Panc1 (cell line): Measurements from ENCODE around the gene FLT1. TPM values are rescaled to one million over a fixed set of nuclear protein-coding genes. Genes with fewer than 3 reads are reported as not detected.

Experiments used
- ATAC-seq: fragments of 200-7000 bp; cut with Tn5 transposase; 2 replicates; pipeline ENCODE4 v1.9.1; 2020; ENCODE audit warnings: mild to moderate bottlenecking, moderate library complexity
- BruUV-seq: library from RNA; stranded (reverse); fragments of 400-500 nt; replicated peaks from 2 replicates; lab custom pipeline; 2021; lab: Mats Ljungman, UMichigan
- CTCF ChIA-PET: fragments of 300-600 bp; sonication (Branson Sonifier 250); formaldehyde crosslinking; loops from one replicate; lab custom pipeline; 2022; ENCODE audit warnings: antibody characterized with exemption; lab: Charles Lee
- POLR2A ChIA-PET: fragments of 300-600 bp; sonication (Branson Sonifier 250); formaldehyde crosslinking; loops from one replicate; lab custom pipeline; 2022; ENCODE audit warnings: antibody characterized with exemption; lab: Charles Lee
- DNase-seq: peaks from one replicate; pipeline ENCODE4 v3.0.0-alpha.2; 2010; ENCODE audit warnings: low read depth, low spot score
- H3K27ac ChIP-seq: 2 replicates; pipeline ENCODE4 v1.5.1; 2011; ENCODE audit warnings: mild to moderate bottlenecking, low read length, inconsistent platforms
- H3K27me3 ChIP-seq: fragments of 200-500 bp; sonication (Bioruptor generic); 2 replicates; pipeline ENCODE4 v1.6.0; 2014; ENCODE audit warnings: low read length, inconsistent platforms; ENCODE audit not compliant: control insufficient read depth, insufficient read depth
- H3K36me3 ChIP-seq: fragments of 200-500 bp; sonication (Bioruptor generic); 2 replicates; pipeline ENCODE4 v1.5.1; 2014; ENCODE audit warnings: inconsistent platforms, mild to moderate bottlenecking, low read length, moderate library complexity; ENCODE audit not compliant: control insufficient read depth, insufficient read depth
- H3K4me1 ChIP-seq: 2 replicates; pipeline ENCODE4 v1.5.1; 2011; ENCODE audit warnings: inconsistent platforms, mild to moderate bottlenecking, low read length, moderate library complexity; ENCODE audit not compliant: control insufficient read depth, insufficient read depth
- H3K4me3 ChIP-seq, 2 experiments: 2 replicates each; pipeline ENCODE4 v1.5.1; 2011 to 2012; ENCODE audit warnings: low read depth in 2 of 2, low read length in 2 of 2, mild to moderate bottlenecking in 2 of 2, inconsistent platforms in 1 of 2, moderate library complexity in 1 of 2
- H3K9me3 ChIP-seq: fragments of 200-500 bp; sonication (Bioruptor generic); 2 replicates; pipeline ENCODE4 v1.5.1; 2014; ENCODE audit warnings: low read depth, mild to moderate bottlenecking, inconsistent platforms, low read length, moderate library complexity; ENCODE audit not compliant: control insufficient read depth, insufficient read depth
- POLR2AphosphoS5 ChIP-seq: IDR thresholded peaks from 2 replicates; pipeline ENCODE4 v1.6.1; 2012; ENCODE audit warnings: mild to moderate bottlenecking, low read depth, low read length, moderate library complexity
- SIN3A ChIP-seq: IDR thresholded peaks from 2 replicates; pipeline ENCODE4 v1.6.1; 2012; ENCODE audit warnings: low read depth, mild to moderate bottlenecking, low read length, moderate library complexity, borderline replicate concordance; ENCODE audit not compliant: insufficient read depth
- TCF7L2 ChIP-seq: IDR thresholded peaks from 2 replicates; pipeline ENCODE4 v1.6.1; 2011; ENCODE audit warnings: mild to moderate bottlenecking, low read depth, low read length, inconsistent platforms
- in situ Hi-C: cut with HindIII; loops from 2 replicates; pipeline ENCODE4 v1.10.0; 2016; ENCODE audit warnings: low sequenced_read_pairs, low pct_unique_long_range_greater_than_20kb
- intact Hi-C: fragments of 100-400 bp; cut with micrococcal nuclease; formaldehyde crosslinking; loops from one replicate; pipeline ENCODE4 v1.10.0; 2022; ENCODE audit not compliant: unreplicated experiment
- total RNA-seq: library from RNA; stranded (reverse); gene quantifications from one replicate; pipeline ENCODE4 v1.2.1, GENCODE V29; 2021; ENCODE audit not compliant: unreplicated experiment
- TF ChIP-seq, protein P1 (sequence below): fragments of 450-650 bp; IDR thresholded peaks from 2 replicates; pipeline ENCODE4 v1.5.1; 2017; ENCODE audit warnings: mild to moderate bottlenecking
- TF ChIP-seq, protein P2 (sequence below), 2 experiments: IDR thresholded peaks; 2 replicates each; pipeline ENCODE4 v1.6.1; 2011 to 2012; ENCODE audit warnings: low read depth in 2 of 2, control low read depth in 1 of 2, low read length in 1 of 2, mild to moderate bottlenecking in 1 of 2, moderate library complexity in 1 of 2; ENCODE audit not compliant: insufficient read depth in 1 of 2

Gene FLT1
- total RNA-seq, 1 experiment from 2014 or later = 0.15 TPM

GRCh38 chr13:28268800-28269223 lies 226.1 kb downstream of the FLT1 start:
- ATAC-seq = no peak

GRCh38 chr13:28267497-28267896 lies 227.4 kb downstream of the FLT1 start:
- no peak for TF ChIP-seq SIN3A
- TF ChIP-seq, protein P1, sequence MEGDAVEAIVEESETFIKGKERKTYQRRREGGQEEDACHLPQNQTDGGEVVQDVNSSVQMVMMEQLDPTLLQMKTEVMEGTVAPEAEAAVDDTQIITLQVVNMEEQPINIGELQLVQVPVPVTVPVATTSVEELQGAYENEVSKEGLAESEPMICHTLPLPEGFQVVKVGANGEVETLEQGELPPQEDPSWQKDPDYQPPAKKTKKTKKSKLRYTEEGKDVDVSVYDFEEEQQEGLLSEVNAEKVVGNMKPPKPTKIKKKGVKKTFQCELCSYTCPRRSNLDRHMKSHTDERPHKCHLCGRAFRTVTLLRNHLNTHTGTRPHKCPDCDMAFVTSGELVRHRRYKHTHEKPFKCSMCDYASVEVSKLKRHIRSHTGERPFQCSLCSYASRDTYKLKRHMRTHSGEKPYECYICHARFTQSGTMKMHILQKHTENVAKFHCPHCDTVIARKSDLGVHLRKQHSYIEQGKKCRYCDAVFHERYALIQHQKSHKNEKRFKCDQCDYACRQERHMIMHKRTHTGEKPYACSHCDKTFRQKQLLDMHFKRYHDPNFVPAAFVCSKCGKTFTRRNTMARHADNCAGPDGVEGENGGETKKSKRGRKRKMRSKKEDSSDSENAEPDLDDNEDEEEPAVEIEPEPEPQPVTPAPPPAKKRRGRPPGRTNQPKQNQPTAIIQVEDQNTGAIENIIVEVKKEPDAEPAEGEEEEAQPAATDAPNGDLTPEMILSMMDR = no peak
- no peak for TF ChIP-seq POLR2AphosphoS5
- TF ChIP-seq, protein P2, sequence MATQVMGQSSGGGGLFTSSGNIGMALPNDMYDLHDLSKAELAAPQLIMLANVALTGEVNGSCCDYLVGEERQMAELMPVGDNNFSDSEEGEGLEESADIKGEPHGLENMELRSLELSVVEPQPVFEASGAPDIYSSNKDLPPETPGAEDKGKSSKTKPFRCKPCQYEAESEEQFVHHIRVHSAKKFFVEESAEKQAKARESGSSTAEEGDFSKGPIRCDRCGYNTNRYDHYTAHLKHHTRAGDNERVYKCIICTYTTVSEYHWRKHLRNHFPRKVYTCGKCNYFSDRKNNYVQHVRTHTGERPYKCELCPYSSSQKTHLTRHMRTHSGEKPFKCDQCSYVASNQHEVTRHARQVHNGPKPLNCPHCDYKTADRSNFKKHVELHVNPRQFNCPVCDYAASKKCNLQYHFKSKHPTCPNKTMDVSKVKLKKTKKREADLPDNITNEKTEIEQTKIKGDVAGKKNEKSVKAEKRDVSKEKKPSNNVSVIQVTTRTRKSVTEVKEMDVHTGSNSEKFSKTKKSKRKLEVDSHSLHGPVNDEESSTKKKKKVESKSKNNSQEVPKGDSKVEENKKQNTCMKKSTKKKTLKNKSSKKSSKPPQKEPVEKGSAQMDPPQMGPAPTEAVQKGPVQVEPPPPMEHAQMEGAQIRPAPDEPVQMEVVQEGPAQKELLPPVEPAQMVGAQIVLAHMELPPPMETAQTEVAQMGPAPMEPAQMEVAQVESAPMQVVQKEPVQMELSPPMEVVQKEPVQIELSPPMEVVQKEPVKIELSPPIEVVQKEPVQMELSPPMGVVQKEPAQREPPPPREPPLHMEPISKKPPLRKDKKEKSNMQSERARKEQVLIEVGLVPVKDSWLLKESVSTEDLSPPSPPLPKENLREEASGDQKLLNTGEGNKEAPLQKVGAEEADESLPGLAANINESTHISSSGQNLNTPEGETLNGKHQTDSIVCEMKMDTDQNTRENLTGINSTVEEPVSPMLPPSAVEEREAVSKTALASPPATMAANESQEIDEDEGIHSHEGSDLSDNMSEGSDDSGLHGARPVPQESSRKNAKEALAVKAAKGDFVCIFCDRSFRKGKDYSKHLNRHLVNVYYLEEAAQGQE (IDR thresholded peaks at IDR 0.05; ENCODE audit: insufficient read depth in 1 of 2, low read depth in 2 of 2, low read length in 1 of 2) = no peak
- TF ChIP-seq TCF7L2 = no peak
- in situ Hi-C loops (no loop called here), intact Hi-C loops (no loop called here)
- H3K4me1 ChIP-seq = no peaks in the 10 kb centered on the region
- no peaks in the 10 kb centered on the region for H3K9me3 ChIP-seq
- CTCF ChIA-PET = no interaction called here
- POLR2A ChIA-PET = no interaction called here
- H3K27me3 ChIP-seq = no peaks in the 10 kb centered on the region
- no peak overlapping the region for H3K27ac ChIP-seq
- no peak overlapping the region for H3K4me3 ChIP-seq
- H3K36me3 ChIP-seq = no peaks in the 10 kb centered on the region
- DNase-seq = no peak
- BruUV-seq = no TSS peak
- no peak for ATAC-seq

More at GRCh38 chr13:28268800-28269223, 226.1 kb downstream of the FLT1 start:
- H3K27ac ChIP-seq = no peak overlapping the region
- TF ChIP-seq POLR2AphosphoS5 = no peak
- no peak for TF ChIP-seq TCF7L2
- TF ChIP-seq SIN3A = no peak
- TF ChIP-seq, protein P1 = no peak
- TF ChIP-seq, protein P2 (IDR thresholded peaks at IDR 0.05; ENCODE audit: insufficient read depth in 1 of 2, low read depth in 2 of 2, low read length in 1 of 2) = no peak
- H3K4me1 ChIP-seq = no peaks in the 10 kb centered on the region
- no TSS peak for BruUV-seq
- H3K36me3 ChIP-seq = no peaks in the 10 kb centered on the region
- H3K27me3 ChIP-seq = no peaks in the 10 kb centered on the region
- in situ Hi-C loops (no loop called here), intact Hi-C loops (no loop called here)
- no peaks in the 10 kb centered on the region for H3K9me3 ChIP-seq
- no peak overlapping the region for H3K4me3 ChIP-seq
- ChIA-PET POLR2A (no interaction called here), CTCF (no interaction called here)
- DNase-seq = no peak
